NCI-H2029 treated with DMSO at 0.1 percent for 48 hours (cell line): ENCODE results near the gene NDUFB5.
"Not testable (repeated sequence)": the region's sequence is repeated elsewhere in the genome, so short reads cannot be mapped to it uniquely, and the experiment has no call there.

Experiments used
- DNase-seq: peaks from one replicate; lab custom pipeline; 2025; lab: John Stamatoyannopoulos, UW

Gene NDUFB5

GRCh38 chr3:179630753-179631451 lies 26.3 kb downstream of the NDUFB5 start:
- no peak for DNase-seq

GRCh38 chr3:179640469-179640868 lies 35.9 kb downstream of the NDUFB5 start:
- no peak for DNase-seq

- DNase-seq, result no peak
Observed at GRCh38 chr3:179642871-179643270, 38.3 kb downstream of the NDUFB5 start.

- not testable (repeated sequence) for DNase-seq
Observed at GRCh38 chr3:179643837-179644236, 39.2 kb downstream of the NDUFB5 start.

- no peak for DNase-seq
Observed at GRCh38 chr3:179646177-179646576, 41.6 kb downstream of the NDUFB5 start.

- DNase-seq, result no peak
Observed at GRCh38 chr3:179651687-179652446, 47.3 kb downstream of the NDUFB5 start.

GRCh38 chr3:179652447-179653095 lies 48.0 kb downstream of the NDUFB5 start, which contains the start of gene USP13:
Gene USP13, plus strand, starts transcription at chr3:179653040. Its CDS starts 186 bp downstream, at chr3:179653226.
- no peak for DNase-seq

- peak; percentile 39 for DNase-seq
Observed at GRCh38 chr3:179653096-179653797, 48.7 kb downstream of the NDUFB5 start.

- DNase-seq, result no peak
Observed at GRCh38 chr3:179655236-179655635, 50.6 kb downstream of the NDUFB5 start.

- no peak for DNase-seq
Observed at GRCh38 chr3:179658606-179659005, 54.0 kb downstream of the NDUFB5 start.

GRCh38 chr3:179660872-179661271 lies 56.3 kb downstream of the NDUFB5 start:
- DNase-seq, result no peak

- DNase-seq, result no peak
Observed at GRCh38 chr3:179661777-179662176, 57.2 kb downstream of the NDUFB5 start.

GRCh38 chr3:179663093-179663492 lies 58.5 kb downstream of the NDUFB5 start:
- no peak for DNase-seq

GRCh38 chr3:179666030-179666429 lies 61.4 kb downstream of the NDUFB5 start:
- peak; percentile 29 for DNase-seq

- DNase-seq, result peak; percentile 40
Observed at GRCh38 chr3:179666436-179667035, 61.9 kb downstream of the NDUFB5 start.

GRCh38 chr3:179668429-179668828 lies 63.8 kb downstream of the NDUFB5 start:
- no peak for DNase-seq

GRCh38 chr3:179670311-179670710 lies 65.7 kb downstream of the NDUFB5 start:
- DNase-seq, result no peak

- DNase-seq, result no peak
Observed at GRCh38 chr3:179671309-179671708, 66.7 kb downstream of the NDUFB5 start.

- no peak for DNase-seq
Observed at GRCh38 chr3:179671747-179672242, 67.2 kb downstream of the NDUFB5 start.

GRCh38 chr3:179672918-179673317 lies 68.3 kb downstream of the NDUFB5 start:
- no peak for DNase-seq

GRCh38 chr3:179673523-179673922 lies 68.9 kb downstream of the NDUFB5 start:
- no peak for DNase-seq

GRCh38 chr3:179676081-179676480 lies 71.5 kb downstream of the NDUFB5 start:
- no peak for DNase-seq
